OCI-M2 (cell line): ENCODE results near the gene PRR16.
"Not testable (repeated sequence)": the region's sequence is repeated elsewhere in the genome, so short reads cannot be mapped to it uniquely, and the experiment has no call there.

ENCODE experiments used
- DNase-seq: peaks from one replicate; lab custom pipeline; 2025; ENCODE audit not compliant: unreplicated experiment; lab: John Stamatoyannopoulos, UW

PRR16 gene

DNA sequence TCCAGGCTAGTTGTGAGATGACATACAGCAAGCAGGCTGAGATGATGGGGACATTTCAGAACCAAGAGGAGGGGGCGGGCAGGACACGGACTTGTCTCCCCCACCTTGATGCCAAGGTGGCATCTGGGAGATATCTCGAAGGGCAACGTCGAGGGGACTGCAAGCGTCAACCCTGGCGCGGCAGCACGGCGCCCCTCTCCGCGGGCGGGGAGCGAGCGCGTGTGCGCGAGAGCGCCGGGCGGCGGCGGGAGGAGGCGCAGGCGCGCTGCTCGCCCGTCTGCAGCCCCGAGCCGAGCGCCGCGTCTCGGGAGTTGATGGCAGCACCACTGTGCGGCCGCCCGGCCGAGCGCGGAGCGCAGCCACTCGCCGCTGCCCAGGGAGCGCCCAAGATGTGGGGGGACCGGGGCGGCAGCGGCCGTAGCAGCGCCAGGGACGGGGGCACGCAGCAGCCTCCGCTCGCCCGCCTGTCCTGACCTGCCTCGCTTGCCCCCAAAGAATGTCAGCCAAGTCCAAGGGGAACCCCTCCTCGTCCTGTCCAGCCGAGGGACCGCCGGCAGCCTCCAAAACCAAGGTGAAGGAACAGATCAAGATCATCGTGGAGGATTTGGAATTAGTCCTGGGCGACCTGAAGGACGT lies at the start of gene PRR16:
TSS of gene PRR16 (plus strand) at position 310 of the 636 bp plus-strand sequence.
- DNase-seq, result no peak

DNA sequence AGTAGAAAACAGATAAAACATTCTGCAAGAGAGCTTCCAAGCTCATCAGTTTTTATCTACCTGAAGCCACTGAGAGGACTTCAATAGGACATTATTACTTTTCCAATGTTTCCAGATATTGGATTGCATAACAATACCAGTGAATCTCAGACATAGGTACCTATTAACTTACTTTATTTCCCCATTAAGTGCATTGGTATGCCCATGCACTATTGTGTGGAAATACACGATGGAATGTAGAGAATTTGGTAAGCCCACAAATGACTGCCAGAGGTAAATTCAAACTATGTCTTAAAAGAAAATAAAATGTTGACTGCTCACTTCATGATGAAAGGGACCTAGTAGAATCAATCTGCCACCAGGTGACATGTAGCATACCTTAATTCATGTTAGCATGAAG lies 48.1 kb upstream of the PRR16 start:
- no peak for DNase-seq

DNA sequence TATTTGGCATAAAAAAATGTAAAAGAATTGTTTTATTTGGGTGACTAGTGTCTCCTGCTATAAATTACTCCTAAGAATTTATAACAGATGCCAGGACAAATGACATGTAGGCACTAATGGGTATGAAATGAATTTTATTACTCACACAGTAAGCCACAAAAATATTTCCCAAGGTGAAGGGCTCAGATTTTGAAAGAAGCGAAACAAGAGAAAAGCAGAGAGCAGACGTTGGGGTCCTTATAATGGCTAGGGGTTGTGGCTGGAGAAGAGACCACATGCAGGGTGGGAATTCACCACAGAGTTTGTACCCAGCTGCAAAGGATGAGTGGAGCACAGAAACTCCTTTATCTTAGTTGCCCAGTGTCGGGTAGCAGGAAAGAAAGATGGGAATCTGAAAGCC lies 45.0 kb upstream of the PRR16 start:
- DNase-seq, result no peak

DNA sequence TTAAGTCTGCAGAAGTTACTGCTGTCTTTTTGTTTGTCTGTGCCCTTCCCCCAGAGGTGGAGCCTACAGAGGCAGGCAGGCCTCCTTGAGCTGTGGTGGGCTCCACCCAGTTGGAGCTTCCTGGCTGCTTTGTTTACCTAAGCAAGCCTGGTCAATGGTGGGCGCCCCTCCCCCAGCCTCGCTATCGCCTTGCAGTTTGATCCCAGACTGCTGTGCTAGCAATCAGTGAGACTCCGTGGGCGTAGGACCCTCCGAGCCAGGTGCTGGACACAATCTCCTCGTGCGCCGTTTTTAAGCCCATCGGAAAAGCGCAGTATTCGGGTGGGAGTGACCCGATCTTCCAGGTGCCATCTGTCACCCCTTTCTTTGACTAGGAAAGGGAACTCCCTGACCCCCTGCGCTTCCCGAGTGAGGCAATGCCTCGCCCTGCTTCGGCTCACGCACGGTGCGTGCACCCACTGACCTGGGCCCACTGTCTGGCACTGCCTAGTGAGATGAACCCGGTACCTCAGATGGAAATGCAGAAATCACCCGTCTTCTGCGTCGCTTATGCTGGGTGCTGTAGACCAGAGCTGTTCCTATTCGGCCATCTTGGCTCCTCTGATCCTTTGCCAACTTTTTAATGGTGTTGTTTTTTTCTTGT lies 37.3 kb upstream of the PRR16 start:
- DNase-seq, result not testable (repeated sequence)

DNA sequence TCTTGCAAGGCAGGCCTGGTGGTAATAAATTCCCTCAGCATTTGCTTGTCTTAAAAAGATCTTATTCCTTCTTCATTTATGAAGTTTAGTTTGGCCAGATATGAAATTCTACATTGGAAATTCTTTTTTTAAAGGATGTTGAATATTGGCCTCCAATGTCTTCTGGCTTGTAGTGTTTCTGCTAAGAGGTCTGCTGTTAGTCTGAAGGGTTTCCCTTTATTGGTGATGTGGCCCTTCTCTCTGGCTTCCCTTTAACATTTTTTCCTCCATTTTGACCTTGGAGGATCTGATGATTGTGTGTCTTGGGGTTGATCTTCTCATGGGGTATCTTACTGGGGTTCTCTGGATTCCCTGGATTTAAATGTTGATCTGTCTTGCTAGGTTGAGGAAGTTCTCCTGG lies 33.5 kb upstream of the PRR16 start:
- no peak for DNase-seq

DNA sequence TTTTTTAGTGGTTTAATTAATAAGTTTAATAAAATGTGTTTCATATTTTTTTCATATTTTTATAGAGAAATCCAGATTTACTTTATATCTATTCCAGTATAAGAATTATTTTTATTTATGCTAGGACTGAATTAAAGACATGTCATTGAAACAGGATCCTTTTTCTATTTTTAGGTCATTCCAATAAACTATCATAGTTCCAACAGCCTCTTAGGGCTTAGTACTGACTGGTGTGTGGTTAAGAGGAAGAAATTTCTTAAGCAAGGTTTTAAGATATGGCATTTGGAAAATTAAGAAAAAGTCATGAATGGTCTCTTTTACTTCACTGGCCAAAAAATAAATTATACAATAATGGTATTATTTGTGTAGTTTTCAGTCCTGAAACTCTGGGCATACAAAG lies 31.2 kb upstream of the PRR16 start:
- no peak for DNase-seq

DNA sequence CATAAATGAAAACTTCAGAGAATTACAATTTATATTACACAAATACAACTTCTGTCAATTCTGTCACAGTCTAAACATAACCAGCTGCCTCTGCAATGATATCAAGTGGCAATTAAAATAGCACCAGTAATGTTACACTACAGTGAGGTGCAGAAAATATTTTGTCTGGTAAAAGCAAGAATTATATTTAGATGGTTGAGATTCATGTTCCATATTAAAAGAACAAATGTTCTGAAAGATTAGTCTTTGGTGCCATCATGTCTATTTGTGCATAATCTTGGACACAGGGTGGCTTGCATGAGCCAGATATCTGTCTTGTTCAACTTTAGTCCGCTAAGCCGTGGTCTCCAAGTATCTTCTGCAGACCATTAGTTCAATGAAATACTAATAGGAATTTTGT lies 29.0 kb upstream of the PRR16 start:
- no peak for DNase-seq

DNA sequence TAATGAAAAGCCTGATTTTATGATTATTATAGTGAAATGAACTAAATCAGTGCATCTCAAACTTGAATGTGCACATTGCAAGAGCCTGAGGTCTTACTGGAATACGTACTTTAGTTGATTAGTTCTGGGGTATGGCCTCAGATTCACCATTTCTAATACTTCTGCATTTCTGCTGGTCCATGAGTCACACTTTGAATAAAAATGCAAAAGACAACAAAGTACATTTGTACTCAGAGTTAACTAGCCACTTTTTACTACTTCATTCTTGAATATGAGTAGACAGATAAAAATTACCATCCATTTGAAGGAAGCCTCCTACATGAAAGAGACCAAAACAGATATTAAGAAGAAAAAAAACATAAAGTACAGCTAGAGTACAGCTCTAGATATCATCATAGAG lies 27.1 kb upstream of the PRR16 start:
- DNase-seq, result no peak

DNA sequence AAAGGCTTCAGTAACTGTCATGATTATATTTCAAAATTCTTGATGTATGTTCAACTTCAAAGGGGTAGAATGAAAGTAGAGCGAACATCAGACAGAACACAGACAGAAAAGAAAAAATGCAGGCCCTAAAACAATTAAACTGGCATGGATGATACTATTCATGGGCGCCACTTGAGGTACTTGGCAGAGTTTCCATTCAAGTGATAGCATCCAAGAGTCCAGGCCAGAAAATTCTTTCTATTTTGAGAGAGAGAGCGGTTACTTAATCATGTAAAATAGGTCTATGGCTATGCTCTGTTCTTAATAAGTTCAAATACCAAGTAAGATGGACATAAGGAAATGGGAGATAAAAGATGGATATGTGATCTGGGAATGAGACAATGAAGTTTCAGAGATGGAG lies 21.4 kb upstream of the PRR16 start:
- no peak for DNase-seq

DNA sequence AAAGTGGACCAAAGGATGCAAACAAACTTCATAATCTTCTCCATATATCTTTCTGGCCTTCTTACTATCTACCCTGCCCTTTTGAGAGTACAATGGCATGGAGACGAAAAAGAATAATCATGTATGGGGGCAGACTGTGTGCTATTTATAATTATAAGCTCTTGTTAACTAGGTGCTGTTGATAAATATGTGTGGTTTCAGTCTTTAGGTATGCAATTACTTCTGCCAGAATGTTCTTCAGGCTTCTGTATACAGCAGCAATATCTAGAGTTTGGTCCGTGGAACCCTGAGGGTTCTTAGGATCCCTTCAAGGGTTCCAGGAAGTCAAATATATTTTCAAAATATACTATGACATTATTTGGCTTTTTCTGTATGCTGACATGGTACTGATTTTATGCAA lies 20.5 kb upstream of the PRR16 start:
- no peak for DNase-seq

DNA sequence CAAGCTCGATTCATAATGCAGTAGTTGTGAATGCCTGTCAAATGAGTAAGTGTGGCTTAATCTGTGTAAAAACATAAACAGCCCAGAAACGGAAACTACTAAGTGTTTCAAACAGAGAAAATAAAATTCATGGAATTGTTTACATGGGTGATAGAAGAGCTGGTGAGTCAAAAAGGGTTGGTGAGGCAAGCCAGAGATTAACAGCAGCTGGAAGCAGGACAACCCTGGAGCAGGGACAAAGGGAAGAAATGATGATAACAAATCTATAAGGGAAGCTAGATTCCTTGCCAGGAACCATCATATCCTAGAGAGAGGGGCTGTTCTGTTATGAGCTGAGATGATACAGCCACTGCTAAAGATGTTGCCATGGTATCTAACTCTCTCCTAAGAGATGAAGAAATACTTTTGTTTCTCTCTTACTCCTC lies 18.0 kb upstream of the PRR16 start:
- DNase-seq, result no peak

DNA sequence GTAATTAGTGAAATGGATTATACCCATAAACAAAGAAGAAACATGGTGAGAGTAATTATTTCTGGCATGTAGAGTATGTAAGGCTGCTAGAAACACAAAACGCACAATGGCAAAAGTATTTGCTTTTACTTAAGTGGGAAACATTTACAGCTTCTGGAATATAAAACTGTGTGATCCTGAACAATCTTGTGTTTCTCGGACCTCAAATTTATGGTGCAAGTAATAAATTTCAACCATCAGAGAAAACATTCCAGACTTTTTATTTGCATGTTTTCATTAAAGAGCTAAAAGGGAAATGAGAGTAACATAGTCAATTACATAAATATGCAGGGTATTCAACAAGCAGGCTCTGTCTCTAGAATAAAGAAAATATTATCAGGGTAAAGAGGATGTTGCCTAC lies 17.2 kb upstream of the PRR16 start:
- DNase-seq, result no peak

DNA sequence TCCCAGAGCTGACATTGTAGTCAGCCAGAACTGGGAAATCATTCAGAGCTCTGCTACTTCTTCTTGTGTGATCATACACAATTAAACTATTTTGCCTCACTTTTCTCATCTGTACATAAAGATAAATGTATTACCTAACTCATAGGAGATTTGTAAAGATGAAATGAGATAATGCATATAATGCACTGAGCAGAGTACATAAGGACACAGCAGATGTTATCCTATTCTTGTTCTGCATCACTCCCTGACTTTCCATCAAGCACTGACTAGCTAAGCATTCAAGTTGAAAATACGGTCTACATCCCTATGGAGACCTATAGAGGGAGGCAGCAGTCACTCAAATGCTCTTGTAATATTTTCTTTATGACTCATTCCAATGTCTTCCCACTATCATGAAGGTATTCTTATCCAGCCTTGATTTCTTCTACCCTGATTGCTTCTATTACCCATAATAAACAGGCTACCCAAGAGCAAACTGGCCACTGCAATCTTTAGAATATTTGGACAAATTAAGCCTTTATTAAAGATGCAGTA lies 16.3 kb upstream of the PRR16 start:
- no peak for DNase-seq

DNA sequence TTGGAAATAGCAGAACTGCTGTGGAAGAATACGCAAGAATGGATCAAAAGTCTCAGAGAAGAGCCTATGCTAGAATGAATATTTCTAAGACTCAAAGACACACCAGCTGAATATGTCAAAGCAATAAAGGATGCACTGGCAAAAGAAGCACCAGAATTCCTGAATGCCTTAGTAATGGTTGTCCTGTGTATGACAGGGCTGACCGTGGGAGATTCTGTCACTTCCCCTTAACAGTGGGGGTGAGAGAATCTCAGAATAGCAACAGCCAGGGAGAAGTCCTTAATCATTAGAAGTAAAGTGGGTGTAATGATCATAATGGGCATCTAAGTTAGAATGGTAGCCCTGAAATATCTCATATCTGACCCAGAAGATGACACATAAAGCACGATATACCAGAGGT lies 14.6 kb upstream of the PRR16 start:
- DNase-seq, result no peak

DNA sequence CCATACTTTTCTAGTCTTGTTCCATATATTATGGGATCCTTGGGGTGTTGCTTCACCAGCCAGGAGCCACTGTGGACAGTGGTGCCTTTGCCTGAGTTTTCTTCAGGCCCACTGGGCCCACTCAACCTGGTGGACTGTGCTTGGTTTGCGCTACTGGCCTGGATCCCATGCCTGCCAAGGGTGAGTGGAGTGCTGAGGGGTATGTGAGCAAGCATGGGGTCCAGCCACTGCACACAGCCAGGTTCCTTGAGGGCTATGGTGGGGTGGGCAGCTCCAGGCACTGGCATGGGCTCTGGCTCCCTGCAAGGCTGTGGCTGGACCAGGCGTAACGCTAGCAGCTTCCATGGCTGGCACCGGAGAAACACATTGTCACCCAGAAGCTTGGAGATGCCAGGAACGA lies 13.2 kb upstream of the PRR16 start:
- no peak for DNase-seq

DNA sequence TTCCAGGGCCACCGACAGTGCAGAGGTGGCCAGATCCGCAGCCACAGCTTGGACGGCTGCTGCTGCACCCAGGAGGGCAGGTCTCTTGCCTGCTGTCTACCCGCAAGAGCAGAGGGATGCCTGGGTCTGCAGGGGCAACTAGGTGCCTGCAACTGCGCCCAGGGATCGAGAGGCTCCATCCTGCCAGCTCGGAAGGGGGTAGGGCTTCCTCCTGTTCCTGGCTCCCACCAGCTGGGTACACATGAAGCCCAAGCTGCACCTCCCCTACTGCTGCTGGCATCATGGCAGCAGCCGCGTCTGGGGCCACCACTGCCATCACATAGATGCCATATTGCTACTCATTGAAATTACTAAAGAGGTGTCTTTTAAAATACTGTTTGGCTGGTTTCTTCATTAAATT lies 12.7 kb upstream of the PRR16 start:
- DNase-seq, result no peak

DNA sequence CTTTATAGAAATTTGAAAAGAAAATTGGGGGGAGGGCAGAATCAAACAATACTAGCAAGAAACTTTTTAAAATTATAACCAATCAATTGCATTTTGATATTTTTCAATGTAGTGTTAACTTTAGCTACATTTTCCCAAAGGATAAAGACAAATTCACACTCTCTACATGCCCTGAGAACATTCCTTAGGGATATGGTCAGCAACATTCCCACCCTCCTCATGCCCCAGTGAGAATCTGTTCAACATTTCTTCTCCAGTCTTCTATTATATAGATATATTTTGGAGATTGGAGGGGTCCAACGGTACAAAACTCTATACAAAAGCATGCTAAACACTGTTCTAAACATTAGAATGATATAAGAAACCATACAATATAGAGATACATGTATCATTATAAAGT lies 11.6 kb upstream of the PRR16 start:
- no peak for DNase-seq

DNA sequence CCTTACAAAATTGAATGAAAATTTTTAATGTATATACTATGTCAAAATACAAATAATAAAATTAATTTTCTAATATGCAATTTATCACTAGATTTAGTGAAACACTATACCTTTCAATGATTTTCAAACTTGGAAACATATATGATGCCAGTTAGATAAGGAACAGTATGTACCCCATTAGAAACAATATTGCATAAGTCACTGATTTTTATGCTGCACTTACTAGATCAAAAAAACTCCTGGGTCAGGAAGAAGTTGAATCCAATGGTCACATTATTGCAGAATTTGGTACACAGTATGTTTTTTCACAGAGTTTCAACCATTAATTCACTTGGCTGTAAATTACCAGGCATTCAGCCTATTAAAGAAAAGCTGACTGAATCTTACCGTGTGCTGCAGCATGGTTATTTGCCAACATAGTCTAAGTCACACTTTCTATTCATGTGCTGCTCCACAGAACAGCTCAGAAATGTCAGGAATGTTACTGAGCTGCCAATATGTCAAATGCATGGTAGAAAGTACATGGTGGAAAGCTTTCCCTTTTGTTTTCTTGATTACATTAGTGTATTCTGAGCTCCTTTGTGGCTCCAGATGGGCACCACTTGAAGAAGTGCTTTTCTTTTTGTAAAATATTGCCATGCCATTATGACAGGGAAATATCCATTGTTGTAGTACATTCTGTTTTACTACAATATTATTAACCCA lies 9.9 kb upstream of the PRR16 start:
- no peak for DNase-seq

DNA sequence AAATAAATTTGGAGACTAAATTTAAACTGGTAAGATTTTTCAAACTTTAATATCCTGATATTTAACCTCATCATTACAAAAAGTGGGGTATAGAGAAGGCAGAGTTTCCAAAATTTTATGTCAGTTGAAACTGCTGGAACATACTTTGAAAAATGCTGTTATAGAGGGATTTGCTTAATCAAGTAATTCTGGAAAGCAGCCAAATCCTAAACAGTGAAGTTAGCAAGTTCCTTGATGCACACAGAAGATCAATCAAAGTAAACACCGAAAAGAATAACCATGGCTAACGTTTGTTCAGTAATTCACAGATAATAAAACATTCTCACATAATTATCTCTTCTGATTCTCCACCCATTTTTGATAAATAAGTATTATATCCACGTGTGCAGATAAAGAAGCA lies 8.1 kb upstream of the PRR16 start:
- no peak for DNase-seq

DNA sequence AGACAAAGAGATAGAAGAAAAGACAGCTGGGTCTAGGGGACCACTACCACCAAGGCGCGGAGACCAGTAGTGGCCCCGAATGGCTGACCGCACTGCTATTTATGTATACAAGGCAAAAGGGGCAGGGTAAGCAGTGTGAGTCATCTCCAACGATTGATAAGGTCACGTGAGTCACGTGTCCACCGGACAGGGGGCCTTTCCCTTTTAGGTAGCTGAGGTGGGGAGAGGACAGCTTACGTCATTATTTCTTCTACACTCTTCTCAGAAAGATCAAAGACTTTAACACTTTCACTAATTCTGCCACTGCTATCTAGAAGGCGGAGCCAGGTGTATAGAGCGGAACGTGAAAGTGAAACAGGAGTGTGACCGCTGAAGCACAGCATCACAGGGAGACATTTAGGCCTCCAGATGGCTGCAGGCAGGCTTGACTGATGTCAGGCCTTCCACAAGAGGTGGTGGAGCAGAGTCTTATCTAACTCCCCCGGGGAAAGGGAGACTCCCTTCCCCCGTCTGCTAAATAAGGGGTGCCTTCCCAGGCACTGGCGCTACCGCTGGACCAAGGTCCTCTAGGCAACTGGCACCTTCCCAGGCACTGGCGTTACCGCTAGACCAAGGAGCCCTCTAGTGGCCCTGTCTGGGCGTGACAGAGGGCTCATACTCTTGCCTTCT lies 6.1 kb upstream of the PRR16 start:
- peak; percentile 15 for DNase-seq

DNA sequence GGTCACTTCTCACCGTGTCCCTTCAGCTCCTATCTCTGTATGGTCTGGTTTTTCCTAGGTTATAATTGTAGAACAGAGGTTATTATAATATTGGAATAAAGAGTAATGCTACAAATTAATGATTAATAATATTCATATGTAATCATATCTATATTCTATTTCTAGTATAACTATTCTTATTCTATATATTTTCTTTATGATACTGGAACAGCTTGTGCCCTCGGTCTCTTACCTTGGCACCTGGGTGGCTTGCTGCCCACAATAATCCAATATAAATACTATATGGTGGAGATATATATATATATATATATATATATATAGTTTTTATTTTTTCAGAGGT lies 5.6 kb upstream of the PRR16 start:
- not testable (repeated sequence) for DNase-seq

DNA sequence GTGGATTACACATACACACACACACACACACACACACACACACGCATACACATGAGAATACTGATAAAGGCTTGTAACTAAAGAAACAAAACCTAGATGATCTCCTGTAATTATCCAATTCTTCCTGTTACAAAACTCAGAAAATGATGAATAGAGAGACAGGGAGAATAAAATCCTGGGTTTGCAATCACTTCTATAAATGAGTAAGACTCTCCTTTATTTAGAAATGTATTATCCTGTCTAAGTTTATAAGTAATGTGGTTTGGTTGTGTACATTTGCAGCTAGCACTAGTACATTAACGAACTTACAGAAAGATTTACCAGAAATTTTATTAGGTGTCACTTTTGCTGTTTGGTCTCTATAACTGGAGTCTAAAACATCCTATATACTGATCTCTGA lies 2.8 kb upstream of the PRR16 start:
- no peak for DNase-seq
